Neuronal stem cell (in vitro differentiated cells): ENCODE measurements around the gene FAM8A1.
"Not testable (repeated sequence)": the region's sequence is repeated elsewhere in the genome, so short reads cannot be mapped to it uniquely, and the experiment has no call there.

Experiments
- DNase-seq: peaks from one replicate; pipeline ENCODE4 v3.0.0-alpha.2; 2013; ENCODE audit warnings: low spot score
- H2AFZ ChIP-seq: one replicate; pipeline ENCODE4 v1.6.1; 2013; ENCODE audit warnings: mild to moderate bottlenecking, low read length, inconsistent platforms
- H2AK5ac ChIP-seq: 2 replicates; pipeline ENCODE4 v1.6.1; 2013; ENCODE audit warnings: low read depth, mild to moderate bottlenecking, inconsistent platforms, low read length, moderate library complexity, mixed read lengths
- H2BK120ac ChIP-seq: 2 replicates; pipeline ENCODE4 v1.6.1; 2013; ENCODE audit warnings: low read depth, mild to moderate bottlenecking, inconsistent platforms, low read length, moderate library complexity, mixed read lengths
- H2BK12ac ChIP-seq: one replicate; pipeline ENCODE4 v1.6.1; 2013; ENCODE audit warnings: low read length, inconsistent platforms
- H2BK15ac ChIP-seq: 2 replicates; pipeline ENCODE4 v1.6.1; 2013; ENCODE audit warnings: mild to moderate bottlenecking, low read length, inconsistent platforms, mixed read lengths
- H2BK5ac ChIP-seq: one replicate; pipeline ENCODE4 v1.6.1; 2013; ENCODE audit warnings: inconsistent platforms, mild to moderate bottlenecking, low read length, moderate library complexity
- H3K14ac ChIP-seq: one replicate; pipeline ENCODE4 v1.6.1; 2013; ENCODE audit warnings: low read length, inconsistent platforms
- H3K18ac ChIP-seq: 2 replicates; pipeline ENCODE4 v1.6.1; 2013; ENCODE audit warnings: low read length, inconsistent platforms
- H3K23ac ChIP-seq: 2 replicates; pipeline ENCODE4 v1.6.1; 2013; ENCODE audit warnings: low read depth, mild to moderate bottlenecking, mixed read lengths, low read length, inconsistent platforms; ENCODE audit not compliant: poor library complexity
- H3K27ac ChIP-seq: replicated peaks from 3 replicates; pipeline ENCODE4 v1.5.1; 2013; ENCODE audit warnings: low read length, inconsistent platforms
- H3K27me3 ChIP-seq, 3 experiments: 2 replicates each; pipeline ENCODE4 v1.6.1; 2013; ENCODE audit warnings: low read length in 3 of 3, mild to moderate bottlenecking in 2 of 3, inconsistent platforms in 1 of 3, low read depth in 1 of 3, mixed read lengths in 1 of 3, moderate library complexity in 1 of 3; ENCODE audit not compliant: control insufficient read depth in 3 of 3, insufficient read depth in 3 of 3
- H3K36me3 ChIP-seq, 2 donors: replicated peaks in 1 of 2; 2 replicates each; pipeline ENCODE4 v1.6.1; 2013; ENCODE audit warnings: low read length in 2 of 2; ENCODE audit not compliant: control insufficient read depth in 2 of 2, insufficient read depth in 2 of 2
- H3K4ac ChIP-seq: 2 replicates; pipeline ENCODE4 v1.6.1; 2013; ENCODE audit warnings: inconsistent platforms, mild to moderate bottlenecking, low read length, moderate library complexity
- H3K4me1 ChIP-seq, 2 donors: 1 replicate in 1 of 2; 2 replicates in 1 of 2; pipeline ENCODE4 v1.6.1; 2013; ENCODE audit warnings: low read length in 2 of 2, low read depth in 1 of 2; ENCODE audit not compliant: control insufficient read depth in 2 of 2, insufficient read depth in 1 of 2
- H3K4me2 ChIP-seq: one replicate; pipeline ENCODE4 v1.6.1; 2013; ENCODE audit warnings: mild to moderate bottlenecking, low read length, inconsistent platforms; ENCODE audit not compliant: insufficient read depth, poor library complexity, severe bottlenecking
- H3K4me3 ChIP-seq, 2 donors: 2 replicates each; pipeline ENCODE4 v1.5.1; 2013; ENCODE audit warnings: low read length in 2 of 2, mild to moderate bottlenecking in 2 of 2, inconsistent platforms in 1 of 2, moderate library complexity in 1 of 2
- H3K79me1 ChIP-seq: one replicate; pipeline ENCODE4 v1.6.1; 2013; ENCODE audit warnings: low read depth, mild to moderate bottlenecking, inconsistent platforms, low read length, moderate library complexity
- H3K9ac ChIP-seq: one replicate; pipeline ENCODE4 v1.6.1; 2013; ENCODE audit warnings: mild to moderate bottlenecking, low read depth, low read length, inconsistent platforms; ENCODE audit not compliant: poor library complexity
- H3K9me3 ChIP-seq, 2 donors: replicated peaks in 1 of 2; 2 replicates each; pipeline versions ENCODE3 to v1.6.1; 2013; ENCODE audit warnings: low read length in 2 of 2, mild to moderate bottlenecking in 2 of 2, inconsistent platforms in 1 of 2, low read depth in 1 of 2, mixed read lengths in 1 of 2, moderate library complexity in 1 of 2; ENCODE audit not compliant: control insufficient read depth in 2 of 2, insufficient read depth in 1 of 2
- H4K8ac ChIP-seq: one replicate; pipeline ENCODE4 v1.6.1; 2013; ENCODE audit warnings: low read depth, mild to moderate bottlenecking, inconsistent platforms, low read length, moderate library complexity
- H4K91ac ChIP-seq: one replicate; pipeline ENCODE4 v1.6.1; 2013; ENCODE audit warnings: low read length, low read depth, mild to moderate bottlenecking, inconsistent platforms; ENCODE audit not compliant: poor library complexity
- WGBS, 2 donors: extraction: QIAGEN DNeasy Blood & Tissue Kit; methylation state at CpG; one replicate each; pipeline ENCODE4 v1.1.7; 2013; ENCODE audit warnings: missing lambda C conversion rate in 2 of 2, mixed read lengths in 1 of 2; ENCODE audit not compliant: insufficient read length in 2 of 2, insufficient replicate concordance in 1 of 2; ENCODE audit errors: extremely low coverage in 2 of 2; 5-methylcytosine and 5-hydroxymethylcytosine counted together

FAM8A1 gene

GRCh38 chr6:17585766-17586490 lies 14.2 kb upstream of the FAM8A1 start:
- H4K91ac ChIP-seq = no peak overlapping the region
- no peak overlapping the region for H2AFZ ChIP-seq
- H3K14ac ChIP-seq = no peak overlapping the region
- no peak overlapping the region for H3K9ac ChIP-seq
- no peak overlapping the region for H2BK120ac ChIP-seq
- H3K27me3 ChIP-seq = no peaks in the 10 kb centered on the region
- no peak overlapping the region for H2AK5ac ChIP-seq
- no peaks in the 10 kb centered on the region for H3K79me1 ChIP-seq
- WGBS, 2 donors = no CpG with 5 or more reads among the region's 7 CpGs
- H2BK5ac ChIP-seq = no peak overlapping the region
- no peak overlapping the region for H2BK12ac ChIP-seq
- no peak overlapping the region for H3K23ac ChIP-seq
- H4K8ac ChIP-seq = no peak overlapping the region
- H3K4ac ChIP-seq = no peak overlapping the region
- no peak overlapping the region for H2BK15ac ChIP-seq
- no peak overlapping the region for H3K4me3 ChIP-seq
- no peak overlapping the region for H3K18ac ChIP-seq
- H3K4me2 ChIP-seq = no peak overlapping the region
- H3K9me3 ChIP-seq = no peaks in the 10 kb centered on the region
- H3K36me3 ChIP-seq = no peaks in the 10 kb centered on the region
- no peak overlapping the region for H3K27ac ChIP-seq
- H3K4me1 ChIP-seq = peaks cover 0 to 4% of the 10 kb centered on the region in 2 donors
- DNase-seq = no peak

- H3K27ac ChIP-seq, H2BK12ac ChIP-seq, H4K8ac ChIP-seq, H3K27me3 ChIP-seq, H3K23ac ChIP-seq, H3K4me3 ChIP-seq, H3K36me3 ChIP-seq, H2BK5ac ChIP-seq, H3K79me1 ChIP-seq, H3K4me1 ChIP-seq, H3K14ac ChIP-seq, H2BK120ac ChIP-seq, H2AK5ac ChIP-seq, H3K9ac ChIP-seq, H3K18ac ChIP-seq, H3K4me2 ChIP-seq, H2AFZ ChIP-seq, H2BK15ac ChIP-seq, DNase-seq, H3K9me3 ChIP-seq, H3K4ac ChIP-seq, H4K91ac ChIP-seq: not testable (repeated sequence)
- 98% methylated on average over 12 to 13 of the region's 13 CpGs for WGBS, 2 donors
Measured at GRCh38 chr6:17586623-17587022, 13.5 kb upstream of the FAM8A1 start.

- no peak overlapping the region for H3K4me3 ChIP-seq
- no peaks in the 10 kb centered on the region for H3K79me1 ChIP-seq
- H4K8ac ChIP-seq = no peak overlapping the region
- no peak overlapping the region for H3K27ac ChIP-seq
- H3K9me3 ChIP-seq = no peaks in the 10 kb centered on the region
- no peak overlapping the region for H2BK15ac ChIP-seq
- no peak overlapping the region for H3K23ac ChIP-seq
- H2BK5ac ChIP-seq = no peak overlapping the region
- DNase-seq = no peak
- no peak overlapping the region for H3K4me2 ChIP-seq
- no peak overlapping the region for H3K4ac ChIP-seq
- H3K36me3 ChIP-seq = no peaks in the 10 kb centered on the region
- H4K91ac ChIP-seq = no peak overlapping the region
- WGBS, 2 donors = no CpG with 5 or more reads among the region's 6 CpGs
- peaks cover 0 to 4% of the 10 kb centered on the region in 2 donors for H3K4me1 ChIP-seq
- H2BK120ac ChIP-seq = no peak overlapping the region
- H2AFZ ChIP-seq = no peak overlapping the region
- H3K18ac ChIP-seq = no peak overlapping the region
- H3K9ac ChIP-seq = no peak overlapping the region
- no peaks in the 10 kb centered on the region for H3K27me3 ChIP-seq
- no peak overlapping the region for H2AK5ac ChIP-seq
- H2BK12ac ChIP-seq = no peak overlapping the region
- no peak overlapping the region for H3K14ac ChIP-seq
Measured at GRCh38 chr6:17588011-17588410, 12.1 kb upstream of the FAM8A1 start.

GRCh38 chr6:17589406-17590096 lies 10.6 kb upstream of the FAM8A1 start:
- H2BK120ac ChIP-seq = no peak overlapping the region
- H3K36me3 ChIP-seq = no peaks in the 10 kb centered on the region
- no peak overlapping the region for H3K9ac ChIP-seq
- no peak overlapping the region for H2BK15ac ChIP-seq
- H4K8ac ChIP-seq = no peak overlapping the region
- H2AFZ ChIP-seq = no peak overlapping the region
- H3K27me3 ChIP-seq = no peaks in the 10 kb centered on the region
- no peak overlapping the region for H3K4me2 ChIP-seq
- H2BK5ac ChIP-seq = no peak overlapping the region
- H3K14ac ChIP-seq = no peak overlapping the region
- no peak overlapping the region for H2AK5ac ChIP-seq
- no peak overlapping the region for H3K27ac ChIP-seq
- no peak overlapping the region for H2BK12ac ChIP-seq
- H3K79me1 ChIP-seq = no peaks in the 10 kb centered on the region
- peaks cover 0 to 1% of the 10 kb centered on the region in 2 donors for H3K4me1 ChIP-seq
- no peak overlapping the region for H3K23ac ChIP-seq
- H4K91ac ChIP-seq = no peak overlapping the region
- H3K4ac ChIP-seq = no peak overlapping the region
- no peak overlapping the region for H3K18ac ChIP-seq
- no peak overlapping the region for H3K4me3 ChIP-seq
- no peaks in the 10 kb centered on the region for H3K9me3 ChIP-seq
- DNase-seq = no peak
- WGBS, 2 donors = no CpG with 5 or more reads among the region's 5 CpGs
